Ishikawa (cell line): ENCODE measurements around the gene OSTM1.

Experiments used
- CEBPB ChIP-seq: IDR thresholded peaks from 2 replicates; pipeline ENCODE4 v1.6.1; 2012
- CREB1 ChIP-seq: IDR thresholded peaks from 2 replicates; pipeline ENCODE4 v1.6.1; 2012; ENCODE audit warnings: low read depth
- EGR1 ChIP-seq: IDR thresholded peaks from 2 replicates; pipeline ENCODE4 v1.6.1; 2012
- EP300 ChIP-seq: IDR thresholded peaks from 2 replicates; pipeline ENCODE4 v1.6.1; 2012; ENCODE audit warnings: borderline replicate concordance
- FOXM1 ChIP-seq: IDR thresholded peaks from 2 replicates; pipeline ENCODE4 v1.6.1; 2012; ENCODE audit warnings: low read depth, borderline replicate concordance
- MAX ChIP-seq: IDR thresholded peaks from 2 replicates; pipeline ENCODE4 v1.6.1; 2012
- NFIC ChIP-seq: IDR thresholded peaks from 2 replicates; pipeline ENCODE4 v1.6.1; 2012
- RAD21 ChIP-seq: IDR thresholded peaks from 2 replicates; pipeline ENCODE4 v1.6.1; 2012; ENCODE audit warnings: low read depth
- REST ChIP-seq: IDR thresholded peaks from 2 replicates; pipeline ENCODE4 v1.6.1; 2012; ENCODE audit warnings: low read depth, mild to moderate bottlenecking
- TAF1 ChIP-seq: IDR thresholded peaks from 2 replicates; pipeline ENCODE4 v1.6.1; 2012; ENCODE audit warnings: low read depth, mild to moderate bottlenecking
- TCF12 ChIP-seq: IDR thresholded peaks from 2 replicates; pipeline ENCODE4 v1.6.1; 2012; ENCODE audit warnings: low read depth
- TEAD4 ChIP-seq: IDR thresholded peaks from 2 replicates; pipeline ENCODE4 v1.6.1; 2012
- USF1 ChIP-seq: IDR thresholded peaks from 2 replicates; pipeline ENCODE4 v1.6.1; 2012
- YY1 ChIP-seq: IDR thresholded peaks from 2 replicates; pipeline ENCODE4 v1.6.1; 2012; ENCODE audit warnings: low read depth
- ZBTB7A ChIP-seq: IDR thresholded peaks from 2 replicates; pipeline ENCODE4 v1.6.1; 2012; ENCODE audit warnings: low read depth

Gene OSTM1

GRCh38 chr6:108039681-108040080, 34.9 kb downstream of the OSTM1 start:
- TF ChIP-seq MAX (no peak), TEAD4 (no peak), YY1 (no peak)

- TF ChIP-seq TEAD4 (no peak), TCF12 (no peak), ZBTB7A (no peak), FOXM1 (no peak), CEBPB (no peak), USF1 (no peak), MAX (no peak), TAF1 (no peak)
Observed at GRCh38 chr6:108036884-108037283, 37.7 kb downstream of the OSTM1 start.

GRCh38 chr6:108031968-108032367, 42.6 kb downstream of the OSTM1 start:
- no peak for TF ChIP-seq USF1
- no peak for TF ChIP-seq RAD21

GRCh38 chr6:108030211-108030610, 44.3 kb downstream of the OSTM1 start:
- TF ChIP-seq FOXM1 (no peak), TCF12 (no peak), USF1 (no peak), ZBTB7A (no peak), YY1 (no peak), CEBPB (no peak), EP300 (no peak), RAD21 (no peak), CREB1 (no peak), TEAD4 (no peak), REST (no peak), NFIC (no peak), EGR1 (no peak), MAX (no peak), TAF1 (no peak)

GRCh38 chr6:108029226-108029921, 45.2 kb downstream of the OSTM1 start:
- TF ChIP-seq TAF1: no peak
- TF ChIP-seq CEBPB: no peak
- no peak for TF ChIP-seq ZBTB7A

- TF ChIP-seq RAD21 (0 out of 2 replicates have a peak, but pooled peaks have one; percentile 3), TCF12 (no peak), NFIC (peak; percentile 63; the same call in 1 of the 2 replicates)
Observed at GRCh38 chr6:108027594-108027993, 46.9 kb downstream of the OSTM1 start.

- no peak for TF ChIP-seq EP300
- no peak for TF ChIP-seq MAX
Observed at GRCh38 chr6:108027056-108027455, 47.5 kb downstream of the OSTM1 start.

- no peak for TF ChIP-seq CEBPB
- TF ChIP-seq TEAD4: no peak
- no peak for TF ChIP-seq CREB1
- TF ChIP-seq TCF12: no peak
- no peak for TF ChIP-seq ZBTB7A
- no peak for TF ChIP-seq RAD21
- no peak for TF ChIP-seq EGR1
- no peak for TF ChIP-seq USF1
- TF ChIP-seq FOXM1: no peak
- no peak for TF ChIP-seq REST
- TF ChIP-seq EP300: no peak
- no peak for TF ChIP-seq NFIC
Observed at GRCh38 chr6:108024427-108025073, 50.0 kb downstream of the OSTM1 start.
